ENCODE measurements around the gene XRCC5.

- TF ChIP-seq ARNTL (CRISPR knock-in tag; IDR thresholded peaks at IDR 0.05; ENCODE audit: borderline replicate concordance, low read depth): no peak
- no peak for TF ChIP-seq PPARA (CRISPR knock-in tag; IDR thresholded peaks at IDR 0.05; ENCODE audit: borderline replicate concordance)
- no peak for TF ChIP-seq RARB (CRISPR knock-in tag; IDR thresholded peaks at IDR 0.05)
- no peak for TF ChIP-seq POU6F1 (CRISPR knock-in tag; IDR thresholded peaks at IDR 0.05; ENCODE audit: borderline replicate concordance, low read depth)
- TF ChIP-seq ZC3H10 (CRISPR knock-in tag; IDR thresholded peaks at IDR 0.05): no peak
- no peak for TF ChIP-seq TOX (CRISPR knock-in tag; IDR thresholded peaks at IDR 0.05; ENCODE audit: borderline replicate concordance)
- TF ChIP-seq BACH2 (CRISPR knock-in tag; IDR thresholded peaks at IDR 0.05; ENCODE audit: borderline replicate concordance): no peak
- TF ChIP-seq ZNF70 (CRISPR knock-in tag; IDR thresholded peaks at IDR 0.05): no peak
- TF ChIP-seq GLIS3 (CRISPR knock-in tag; IDR thresholded peaks at IDR 0.05): no peak
- no peak for TF ChIP-seq TSHZ2 (CRISPR knock-in tag; IDR thresholded peaks at IDR 0.05)
Observed at GRCh38 chr2:216232721-216233120, 123.6 kb downstream of the XRCC5 start.
